HG03108 (cell line): ENCODE data around the gene IL1RAPL2.

Experiments used
- ATAC-seq: cut with Tn5 transposase; IDR thresholded peaks from one replicate; pipeline ENCODE4 v1.9.1; 2021; ENCODE audit warnings: moderate library complexity; ENCODE audit not compliant: unreplicated experiment

IL1RAPL2 gene

DNA sequence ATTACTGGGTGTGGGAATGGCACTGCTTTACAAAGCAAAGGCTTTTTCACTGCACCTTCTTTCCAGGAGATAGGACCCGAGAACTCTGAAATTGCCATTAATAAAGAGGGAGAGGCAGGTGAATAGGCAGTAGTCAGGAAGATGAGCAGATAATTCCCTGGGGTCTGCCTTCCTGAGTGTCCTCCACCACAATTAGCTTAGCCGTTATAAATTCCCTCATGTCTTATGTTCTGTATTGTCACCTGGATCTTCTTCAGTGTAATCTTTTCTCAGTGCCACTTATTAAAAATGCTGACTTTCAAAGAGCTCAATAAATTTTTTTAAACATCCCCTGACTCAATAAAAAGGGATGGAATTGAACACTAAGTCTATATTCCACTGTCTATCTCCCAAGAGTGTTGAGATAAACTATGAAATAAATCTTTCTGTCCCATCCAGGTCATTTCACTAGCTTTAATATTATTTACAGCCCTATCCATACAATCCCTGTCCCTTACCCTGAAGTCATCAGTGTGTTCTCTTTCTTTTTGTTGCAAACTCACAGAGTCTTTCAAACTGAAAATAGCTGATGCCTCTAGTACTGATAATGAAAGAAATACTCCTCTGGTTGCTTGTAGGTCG, 984.2 kb downstream of the IL1RAPL2 start:
- ATAC-seq, result no peak

DNA sequence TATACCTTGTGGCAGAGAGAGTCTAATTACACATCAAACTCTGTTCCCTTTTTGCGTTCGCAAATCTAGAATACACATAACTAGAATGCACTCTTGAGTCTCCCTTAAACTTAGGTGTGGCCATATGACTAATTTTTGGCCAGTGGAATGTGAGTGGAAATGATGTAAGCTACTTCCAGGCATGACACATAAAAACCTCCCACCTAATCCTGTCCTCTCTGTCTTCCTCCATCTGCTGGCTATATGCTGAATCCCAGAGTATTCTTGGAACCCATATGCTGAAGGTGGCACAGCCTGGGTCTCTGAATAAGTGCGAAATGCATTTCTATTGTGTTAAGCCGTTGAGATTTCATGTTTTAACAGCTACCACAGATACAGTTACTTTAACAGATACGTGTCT, 986.4 kb downstream of the IL1RAPL2 start:
- no peak for ATAC-seq

DNA sequence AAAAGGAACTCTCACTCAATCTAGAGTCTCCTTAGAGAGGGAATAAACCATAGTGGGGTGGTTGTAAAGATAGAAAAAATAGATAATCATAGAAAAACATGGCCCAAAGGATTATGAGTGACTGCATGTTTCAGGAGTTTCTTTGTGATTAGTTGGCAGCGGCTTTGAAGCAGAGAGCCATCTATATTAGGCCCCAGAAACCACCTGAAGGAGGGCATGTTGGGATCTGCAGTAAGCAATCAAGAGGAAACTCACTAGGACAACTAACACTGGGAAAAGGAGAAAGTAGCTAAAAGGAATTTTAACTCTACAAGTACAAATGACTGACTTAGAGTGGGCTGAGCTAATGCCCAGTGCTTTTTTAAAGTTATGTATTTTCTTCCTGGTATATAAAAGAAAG, 987.1 kb downstream of the IL1RAPL2 start:
- no peak for ATAC-seq

DNA sequence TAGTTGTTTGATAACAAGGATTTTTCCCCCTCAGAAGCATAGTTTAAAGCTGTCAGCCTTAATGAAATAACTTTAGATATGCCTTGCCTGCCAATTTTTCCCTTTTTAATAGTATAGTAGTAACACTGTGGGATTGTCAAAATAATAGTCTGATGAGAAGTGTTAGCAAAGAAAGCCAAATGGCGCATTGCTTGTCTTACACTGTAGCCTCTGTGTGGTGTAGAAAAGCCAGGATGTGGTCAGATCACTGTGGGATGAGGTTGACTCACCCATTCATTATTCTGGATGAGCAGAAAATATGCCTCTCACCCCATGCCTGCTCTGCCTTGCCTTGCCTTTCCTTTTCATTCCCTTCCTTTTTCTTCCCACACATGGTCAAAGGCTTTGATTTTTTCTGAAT, 998.5 kb downstream of the IL1RAPL2 start:
- ATAC-seq, result no peak

DNA sequence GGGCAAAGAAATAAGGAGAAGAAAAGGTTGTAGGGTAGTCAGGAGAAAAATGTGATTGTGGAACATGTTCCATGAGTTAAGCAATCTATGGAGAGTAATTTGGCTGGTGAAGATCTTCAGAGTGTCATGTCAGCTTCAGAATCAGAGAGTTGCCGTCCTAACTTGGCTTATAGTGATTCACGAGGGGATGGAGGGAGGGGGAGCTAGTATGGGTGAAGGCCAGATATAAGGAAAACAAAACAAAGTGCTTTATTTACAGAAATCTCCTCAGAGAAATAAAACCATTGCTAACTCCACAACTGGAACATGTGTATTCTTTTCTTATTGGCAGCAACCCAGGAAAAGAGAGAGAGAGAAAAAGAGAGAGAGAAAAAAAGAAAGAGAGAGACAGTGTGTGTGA, 999.9 kb downstream of the IL1RAPL2 start:
- no peak for ATAC-seq

DNA sequence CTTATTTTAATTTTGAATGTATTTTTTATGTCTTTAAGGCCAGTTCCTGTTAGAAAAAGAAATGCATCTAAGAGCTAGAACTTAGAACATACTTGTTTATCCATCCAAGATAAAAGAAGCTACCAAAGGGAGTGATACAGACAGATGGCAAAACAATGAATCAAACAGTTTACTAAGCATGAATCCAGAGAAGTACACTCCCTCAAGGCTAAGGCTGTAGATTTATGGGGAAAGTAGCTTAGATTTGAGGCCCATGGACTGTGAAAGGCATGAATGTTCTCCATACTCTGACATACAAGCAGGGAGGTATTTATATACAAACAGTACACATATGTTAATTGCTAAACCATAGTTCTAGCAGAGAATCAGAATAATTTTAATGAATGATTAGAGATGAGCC, 1001.1 kb downstream of the IL1RAPL2 start:
- no peak for ATAC-seq

DNA sequence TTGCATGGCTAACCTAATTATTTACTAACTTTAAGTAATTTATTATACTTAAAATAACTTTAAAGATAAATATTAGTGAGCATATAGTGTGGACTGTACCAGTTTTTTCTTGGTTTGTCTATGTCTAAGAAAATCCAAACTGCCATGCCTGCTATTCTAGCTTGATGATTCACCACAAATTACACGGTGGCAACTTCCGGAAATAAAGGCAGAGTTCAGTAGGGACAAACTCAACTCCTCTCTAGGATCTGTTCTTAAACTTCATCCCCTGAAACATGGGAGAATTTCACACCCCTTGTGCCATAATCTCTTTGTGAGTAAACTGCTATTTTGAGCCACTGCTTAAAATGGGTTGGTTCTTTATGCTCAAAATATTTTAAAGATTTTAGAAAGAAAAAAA, 1042.7 kb downstream of the IL1RAPL2 start:
- ATAC-seq, result no peak

DNA sequence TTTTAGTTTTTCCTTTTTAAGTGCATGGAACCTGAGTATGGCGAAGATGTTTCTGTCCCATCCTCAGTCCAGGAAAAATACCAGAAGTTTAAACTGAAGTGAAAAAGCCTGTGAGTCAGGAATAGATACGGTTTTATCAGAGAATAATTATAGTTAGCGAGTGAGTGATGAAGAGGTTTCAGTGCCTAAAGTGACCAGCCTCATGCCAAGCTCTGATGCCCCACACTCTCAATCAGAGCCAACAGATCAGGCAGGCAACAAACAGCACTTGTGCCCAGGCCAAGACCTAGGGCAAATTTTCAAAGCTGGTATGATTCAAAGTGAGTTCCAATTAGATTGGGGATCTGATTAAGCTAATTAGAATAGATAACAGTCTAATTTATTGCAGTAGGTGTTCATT, 1043.5 kb downstream of the IL1RAPL2 start:
- ATAC-seq, result no peak

DNA sequence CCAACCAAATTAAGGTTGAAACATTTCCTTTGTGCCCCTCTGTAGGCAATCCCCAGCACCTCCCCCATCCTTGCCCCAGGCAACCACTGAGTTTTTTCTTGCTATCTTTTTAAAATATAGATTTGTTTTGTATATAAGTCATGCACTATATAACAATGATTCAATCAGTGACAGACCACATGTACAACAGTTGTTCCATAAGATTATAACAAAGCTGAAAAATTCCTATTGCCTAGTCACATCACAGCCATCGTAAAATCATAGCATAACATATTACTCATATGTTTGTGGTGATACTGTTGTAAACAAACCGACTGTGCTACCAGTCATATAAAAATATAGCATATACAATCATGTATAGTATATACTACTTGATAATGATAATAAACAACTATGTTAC, 1044.4 kb downstream of the IL1RAPL2 start:
- no peak for ATAC-seq

DNA sequence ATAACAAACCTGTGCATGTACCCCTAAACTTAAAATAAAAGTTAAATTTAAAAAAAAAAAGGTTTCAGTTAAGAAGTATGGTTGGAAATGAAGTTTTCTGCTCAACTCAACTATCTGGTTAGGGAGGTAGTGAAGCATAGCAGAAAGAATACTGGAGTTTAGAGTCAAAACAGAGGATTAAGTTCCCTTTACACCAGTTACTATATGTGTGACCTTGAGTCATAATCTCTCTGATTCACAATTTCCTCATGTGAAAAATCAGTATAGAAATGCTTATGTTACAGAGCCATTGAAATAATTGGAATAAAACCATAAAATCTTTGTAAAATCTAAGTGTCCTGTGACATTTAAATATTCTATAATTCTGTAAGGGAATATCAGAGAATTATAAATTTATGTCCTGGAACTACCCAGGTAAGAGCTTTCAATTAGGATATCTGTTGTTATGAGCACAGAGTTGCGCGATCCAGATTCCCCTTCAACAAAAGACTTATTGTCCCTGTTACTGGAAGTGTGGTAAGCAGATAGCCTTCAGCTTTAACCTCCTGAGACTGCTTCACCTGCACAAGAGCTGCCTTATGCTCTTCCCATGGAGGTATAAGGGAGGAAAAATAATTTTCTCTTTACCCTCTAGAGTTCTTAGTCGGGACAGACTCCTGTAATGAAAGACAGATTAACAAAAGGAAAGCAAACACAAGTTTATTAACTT, 1052.5 kb downstream of the IL1RAPL2 start:
- ATAC-seq, result no peak

DNA sequence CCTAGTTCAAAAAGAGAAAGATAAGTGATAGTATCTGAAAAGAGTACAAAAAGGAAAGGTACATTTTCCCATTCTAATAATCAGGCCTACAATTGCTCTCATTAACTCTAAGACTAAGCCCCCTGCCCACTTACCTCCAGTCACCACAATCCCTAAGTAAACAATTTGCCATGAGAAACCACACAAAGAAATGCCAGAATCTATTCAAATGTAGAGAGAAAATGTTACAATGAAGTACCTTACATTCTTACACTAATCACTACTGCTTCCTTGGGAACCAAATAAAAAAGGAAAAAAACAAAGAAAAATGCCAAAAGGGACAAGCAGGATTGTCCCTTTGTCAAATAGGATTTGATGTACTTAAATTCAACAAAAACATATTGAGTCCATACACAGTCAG, 1068.2 kb downstream of the IL1RAPL2 start:
- ATAC-seq, result no peak

DNA sequence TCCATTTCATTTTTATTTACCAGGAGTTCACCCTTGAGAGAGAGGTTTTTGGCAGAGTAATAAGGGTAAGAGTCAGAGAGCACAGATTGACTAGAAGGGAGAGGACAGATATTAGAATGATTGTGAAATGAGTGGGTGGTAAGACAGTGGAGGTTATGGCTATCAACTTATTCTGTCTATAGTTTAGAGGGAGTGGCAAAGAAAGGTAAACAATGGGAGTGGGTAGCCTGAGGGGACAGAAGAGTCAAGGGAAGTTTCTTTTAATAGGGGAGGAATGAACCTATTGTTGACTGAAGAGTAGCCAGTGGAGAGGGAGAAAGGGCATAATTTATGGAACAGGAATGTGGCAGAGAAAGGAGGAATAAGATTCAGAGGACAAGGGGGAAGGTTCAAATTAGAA, 1069.8 kb downstream of the IL1RAPL2 start:
- no peak for ATAC-seq

DNA sequence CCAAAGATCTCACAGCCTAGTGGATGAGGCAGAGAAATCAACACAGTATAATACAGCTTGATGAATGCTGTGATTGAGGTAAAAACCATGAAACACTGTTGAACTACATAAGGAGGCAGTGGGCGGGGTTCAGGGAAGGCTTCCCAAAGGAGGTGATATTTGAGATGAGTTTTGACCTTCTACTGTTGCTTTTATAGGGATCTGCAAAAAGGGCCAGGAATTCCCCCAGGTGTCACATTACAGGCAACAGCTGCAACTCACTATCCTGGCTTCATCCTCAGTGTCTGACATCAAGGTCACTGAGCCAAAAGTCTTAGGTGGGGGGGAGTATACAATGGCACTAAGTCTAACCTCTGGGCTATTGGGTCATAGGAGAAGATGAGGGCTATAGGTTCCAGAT, 1070.7 kb downstream of the IL1RAPL2 start:
- no peak for ATAC-seq

DNA sequence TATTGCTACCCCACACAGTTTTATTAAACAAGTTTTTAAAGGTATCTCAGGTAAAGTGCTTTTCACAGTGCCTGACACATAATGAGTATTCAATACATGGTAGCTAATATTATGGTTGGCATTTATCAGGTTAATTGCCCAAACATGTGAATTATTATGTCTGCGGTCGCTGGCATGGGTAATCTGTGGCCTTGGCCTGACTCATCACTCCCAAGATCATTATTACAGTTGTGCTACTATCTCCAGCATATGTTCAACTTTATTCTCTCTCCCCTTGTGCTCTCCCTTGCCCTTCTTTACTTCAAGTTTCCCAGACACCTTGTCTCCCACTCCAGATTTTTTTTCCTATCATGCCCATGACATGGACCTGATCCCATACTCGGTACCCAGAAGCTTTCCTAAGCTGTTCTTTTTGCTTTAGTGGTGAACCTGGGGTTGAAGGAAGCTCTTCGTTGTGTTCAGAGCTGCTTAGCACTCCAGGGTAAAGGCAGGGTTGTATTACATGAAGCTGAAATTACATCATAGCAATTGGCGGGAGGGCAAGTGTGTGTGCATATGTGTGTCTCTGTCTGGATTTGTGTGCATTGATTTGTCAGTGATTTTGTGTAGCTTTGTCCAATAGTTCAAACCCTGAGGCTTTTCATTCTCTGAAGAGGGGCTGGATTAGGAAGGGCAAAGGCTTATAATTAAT, 1079.8 kb downstream of the IL1RAPL2 start:
- no peak for ATAC-seq

DNA sequence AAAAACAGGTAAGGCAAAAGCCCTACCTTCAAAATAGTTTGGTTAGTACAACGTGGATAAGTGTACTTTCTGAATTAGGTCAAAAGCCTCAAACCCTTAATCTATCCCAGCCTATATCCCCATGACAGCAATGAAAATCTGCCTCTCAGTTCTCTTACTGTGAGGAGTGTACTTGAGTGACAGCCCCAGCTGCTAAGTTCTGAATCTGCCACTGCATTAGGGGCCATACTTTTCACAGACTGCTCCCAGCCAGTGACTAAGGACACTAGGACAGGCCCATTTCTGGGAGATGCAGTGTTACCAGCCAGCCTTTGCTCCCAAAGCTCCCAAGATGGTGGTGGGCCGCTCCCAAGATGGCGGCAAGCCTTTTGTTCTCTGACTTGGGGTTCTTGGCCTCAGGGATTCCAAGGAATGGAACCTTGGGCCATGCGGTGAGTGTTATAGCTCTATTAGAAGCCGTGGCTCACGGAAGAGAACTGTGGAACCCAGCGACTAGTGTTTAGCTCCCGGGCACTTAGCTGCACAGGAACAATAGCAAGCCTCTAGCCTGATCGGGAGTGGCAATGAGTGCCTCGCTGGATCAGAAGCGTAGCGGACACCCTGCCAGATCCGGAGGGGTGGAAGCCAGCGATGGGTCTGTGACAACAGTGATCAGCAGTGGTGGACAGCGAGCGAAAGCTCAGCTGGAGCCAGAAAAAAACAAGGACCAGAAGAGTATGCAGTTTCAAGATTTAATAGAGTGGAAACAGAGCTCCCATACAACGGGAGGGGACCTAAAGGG, 1080.8 kb downstream of the IL1RAPL2 start:
- no peak for ATAC-seq

DNA sequence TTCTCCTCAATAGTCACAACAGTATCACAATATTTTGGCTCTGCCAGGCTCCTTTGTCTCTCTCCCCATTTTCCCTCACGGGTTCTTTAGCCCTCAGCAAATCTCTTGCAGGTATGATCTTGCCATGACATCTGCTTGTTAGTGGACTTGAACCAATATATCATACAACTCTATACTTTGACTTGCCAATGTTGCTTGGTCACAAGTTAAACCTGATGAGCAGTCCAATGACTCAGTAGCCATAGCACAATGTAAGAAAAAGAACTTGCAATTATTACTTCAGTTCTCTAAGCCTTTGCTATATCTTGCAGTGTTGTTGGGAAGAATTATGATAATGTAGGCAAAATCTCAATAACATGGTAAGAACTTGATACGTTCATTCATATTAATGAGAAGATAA, 1081.8 kb downstream of the IL1RAPL2 start:
- no peak for ATAC-seq

DNA sequence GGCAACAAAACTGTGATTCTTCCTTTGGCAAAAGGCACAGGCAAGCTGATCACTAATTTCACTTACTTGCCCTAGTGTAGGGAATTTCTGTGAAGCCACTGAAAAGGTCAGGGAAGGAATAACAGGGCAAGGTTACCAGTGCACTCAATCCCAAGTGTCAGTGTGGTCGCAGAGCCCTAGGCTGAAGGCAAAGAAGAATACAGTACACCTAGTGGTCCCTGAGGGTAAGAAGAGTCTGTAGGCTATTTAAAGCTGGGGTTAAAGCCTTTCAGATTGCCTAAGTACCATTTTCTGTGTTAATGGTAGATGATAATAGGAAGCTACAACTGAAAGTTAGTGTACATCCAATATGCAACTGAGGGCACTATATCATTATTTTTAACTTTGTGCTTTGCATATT, 1082.7 kb downstream of the IL1RAPL2 start:
- no peak for ATAC-seq

DNA sequence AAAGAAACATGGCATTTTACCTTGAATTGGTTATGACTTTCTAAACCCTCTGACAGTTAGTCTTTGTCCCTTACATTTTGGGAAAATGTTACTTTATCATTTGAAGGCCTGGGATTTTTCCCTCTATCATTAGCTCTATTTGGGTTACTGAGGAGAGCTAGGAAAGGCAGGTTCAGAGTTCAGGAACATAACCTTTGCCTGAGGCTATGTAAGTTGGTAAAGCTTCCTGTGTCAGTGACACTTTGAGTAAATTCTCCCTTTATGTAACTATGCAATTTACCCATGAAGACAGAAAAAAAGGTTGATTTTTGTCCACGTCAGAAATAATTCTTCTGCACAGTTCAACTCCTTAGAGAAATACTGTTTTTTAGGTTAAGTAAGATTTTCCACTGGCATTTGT, 1084.6 kb downstream of the IL1RAPL2 start:
- ATAC-seq, result no peak

DNA sequence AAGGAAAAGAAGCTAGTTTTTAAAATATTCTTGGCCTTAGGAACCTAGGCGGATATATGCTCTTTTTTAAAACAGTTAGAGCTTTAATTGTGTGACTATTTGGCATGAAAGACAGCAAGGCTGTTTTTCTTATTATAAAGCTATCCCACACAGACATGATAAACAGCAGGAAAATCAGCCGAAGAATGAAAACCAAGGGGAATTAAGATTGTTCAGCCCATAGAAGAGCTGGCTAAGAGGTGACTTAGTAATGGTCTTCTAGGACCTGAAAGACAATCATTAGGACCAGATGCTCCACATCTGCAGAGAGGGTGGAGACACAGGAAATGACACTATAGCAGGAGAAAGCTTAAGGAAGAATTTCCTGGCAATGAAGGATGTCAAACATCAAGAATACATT, 1085.0 kb downstream of the IL1RAPL2 start:
- ATAC-seq, result no peak

DNA sequence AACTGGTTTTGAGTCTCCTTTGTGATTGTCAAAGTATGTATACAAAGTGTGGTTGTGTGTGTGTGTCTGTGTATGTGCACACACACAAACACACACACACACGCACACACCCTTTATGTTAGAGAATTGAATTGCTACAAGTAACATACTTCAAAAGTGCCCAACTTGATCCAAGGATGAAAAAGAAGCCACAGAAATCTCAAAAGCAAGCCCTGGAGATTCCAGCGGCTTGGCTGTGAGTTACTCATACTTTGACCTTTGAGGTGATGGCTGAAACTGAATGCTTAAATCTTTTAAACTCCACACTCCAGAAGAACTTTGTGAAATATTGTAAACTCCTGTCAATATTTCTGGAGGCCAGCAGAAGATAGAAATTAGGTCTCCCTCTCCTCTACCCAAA, 1087.9 kb downstream of the IL1RAPL2 start:
- no peak for ATAC-seq

DNA sequence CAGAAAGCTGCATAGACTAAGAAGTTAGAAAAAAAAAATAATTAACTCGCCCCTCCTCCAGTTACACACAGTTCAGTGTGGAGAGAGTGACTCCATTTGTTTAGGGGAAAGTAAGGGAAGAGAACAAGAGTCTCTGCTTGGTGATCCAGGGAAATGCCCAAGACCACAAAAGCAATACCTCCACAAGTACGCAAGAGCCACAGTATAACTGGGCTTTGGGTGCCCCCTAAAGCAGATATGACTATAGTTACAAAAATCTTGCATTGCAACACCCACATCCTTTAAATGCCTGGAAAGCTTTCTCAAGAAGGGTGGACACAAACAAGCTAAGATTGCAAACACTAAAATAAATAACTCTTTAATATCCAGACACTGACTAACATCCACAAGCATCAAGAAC, 1092.1 kb downstream of the IL1RAPL2 start:
- no peak for ATAC-seq

DNA sequence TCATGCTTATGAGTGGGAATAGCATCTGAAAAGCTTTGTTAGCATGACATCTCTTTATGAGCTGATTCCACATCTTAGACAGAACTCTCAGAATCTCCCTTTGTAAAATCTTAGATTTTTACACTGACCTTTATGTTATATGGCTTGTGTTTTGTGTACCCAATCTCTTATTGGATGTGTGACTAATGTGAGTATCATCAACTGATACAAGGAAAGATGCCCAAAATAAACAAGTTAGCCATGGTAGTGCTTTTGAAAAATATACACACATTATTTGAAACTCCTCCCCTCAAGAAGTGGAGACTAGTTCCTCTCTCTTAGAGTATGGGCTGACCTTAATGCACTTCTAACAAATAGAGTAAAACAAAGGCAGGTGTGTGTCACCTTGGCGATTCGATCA, 1096.2 kb downstream of the IL1RAPL2 start:
- no peak for ATAC-seq
